Lower lobe of right lung (tissue), 2 donors: ENCODE results near the gene RREB1. TPM values are rescaled to one million over a fixed set of nuclear protein-coding genes. Genes with fewer than 3 reads are reported as not detected.
A peak's percentile ranks its signal among the peaks of the same experiment; 100 is the strongest.

Experiments
- ATAC-seq, 2 donors: fragments of 200-7000 bp; cut with Tn5 transposase; one replicate each; pipeline ENCODE4 v1.9.1; 2020 to 2022; ENCODE audit warnings: mild to moderate bottlenecking in 2 of 2, moderate library complexity in 2 of 2
- DNase-seq: peaks from one replicate; pipeline ENCODE4 v3.0.0-alpha.2; 2020
- H3K27ac ChIP-seq: fragments of 200-600 bp; one replicate; pipeline ENCODE4 v1.8.0; 2022
- H3K27me3 ChIP-seq: fragments of 200-600 bp; one replicate; pipeline ENCODE4 v1.8.0; 2022; ENCODE audit warnings: low read depth
- H3K36me3 ChIP-seq: fragments of 200-600 bp; one replicate; pipeline ENCODE4 v1.8.0; 2022; ENCODE audit warnings: mild to moderate bottlenecking
- H3K4me1 ChIP-seq: fragments of 200-600 bp; one replicate; pipeline ENCODE4 v1.8.0; 2022
- H3K4me3 ChIP-seq: fragments of 200-600 bp; one replicate; pipeline ENCODE4 v1.8.0; 2022; ENCODE audit warnings: mild to moderate bottlenecking
- H3K9me3 ChIP-seq: fragments of 200-600 bp; one replicate; pipeline ENCODE4 v1.8.0; 2022
- CTCF ChIP-seq: fragments of 200-600 bp; IDR thresholded peaks from one replicate; pipeline ENCODE4 v1.8.0; 2022; ENCODE audit warnings: antibody characterized with exemption, mild to moderate bottlenecking
- intact Hi-C: fragments of 100-400 bp; cut with DNase I; formaldehyde crosslinking; loops from one replicate; pipeline ENCODE4 v1.11.0; 2022
- total RNA-seq: library from RNA; stranded (reverse); fragmentation: NEBNext Ultra II Directional; extraction: Animal tissue kit (Norgen Biotek cat#: 25700); gene quantifications from one replicate; pipeline ENCODE4 v1.2.1, GENCODE V29; 2021
- donor health status: DM: no; HTN: yes; CAD: no; lungs with severe emphysema.

RREB1 gene
- total RNA-seq, 1 donor from 2014 or later: 62.8 TPM

GRCh38 chr6:7139835-7140470, 32.2 kb downstream of the RREB1 start:
- DNase-seq: no peak
- intact Hi-C loops: no loop called here

GRCh38 chr6:7140631-7141378, 33.0 kb downstream of the RREB1 start:
- H3K4me3 ChIP-seq: peak overlapping the region; percentile 62
- H3K36me3 ChIP-seq: no peaks in the 10 kb centered on the region
- H3K9me3 ChIP-seq: no peaks in the 10 kb centered on the region
- intact Hi-C loops: no loop called here
- ATAC-seq (peak; percentile 94 to 96), DNase-seq (peak; percentile 92)
- TF ChIP-seq CTCF: no peak
- peaks cover 85% of the 10 kb centered on the region for H3K4me1 ChIP-seq
- H3K27ac ChIP-seq: peak overlapping the region; percentile 96
- no peaks in the 10 kb centered on the region for H3K27me3 ChIP-seq

More at GRCh38 chr6:7139835-7140470, 32.2 kb downstream of the RREB1 start:
- ATAC-seq: no peak
- Histone ChIP-seq H3K4me1 (peaks cover 85% of the 10 kb centered on the region), H3K4me3 (no peak overlapping the region), H3K27me3 (no peaks in the 10 kb centered on the region), H3K36me3 (no peaks in the 10 kb centered on the region), H3K9me3 (no peaks in the 10 kb centered on the region), H3K27ac (peak overlapping the region; percentile 96)
- TF ChIP-seq CTCF: no peak

GRCh38 chr6:7142228-7142801, 34.6 kb downstream of the RREB1 start:
- Histone ChIP-seq H3K36me3 (no peaks in the 10 kb centered on the region), H3K4me3 (no peak overlapping the region), H3K27ac (peak overlapping the region; percentile 96), H3K4me1 (peaks cover 85% of the 10 kb centered on the region), H3K27me3 (no peaks in the 10 kb centered on the region), H3K9me3 (no peaks in the 10 kb centered on the region)
- DNase-seq (no peak), ATAC-seq (no peak)
- intact Hi-C loops: no loop called here
- no peak for TF ChIP-seq CTCF

- DNase-seq (no peak), ATAC-seq (no peak)
- no peak overlapping the region for H3K4me3 ChIP-seq
- H3K27ac ChIP-seq: no peak overlapping the region
- no peaks in the 10 kb centered on the region for H3K9me3 ChIP-seq
- no peak for TF ChIP-seq CTCF
- no peaks in the 10 kb centered on the region for H3K36me3 ChIP-seq
- intact Hi-C loops: no loop called here
- peaks cover 85% of the 10 kb centered on the region for H3K4me1 ChIP-seq
- H3K27me3 ChIP-seq: no peaks in the 10 kb centered on the region
These were observed 35.2 kb downstream of the RREB1 start for GRCh38 chr6:7142918-7143475.

GRCh38 chr6:7143476-7143974, 35.8 kb downstream of the RREB1 start:
- Histone ChIP-seq H3K36me3 (no peaks in the 10 kb centered on the region), H3K9me3 (no peaks in the 10 kb centered on the region), H3K27ac (no peak overlapping the region), H3K4me3 (no peak overlapping the region), H3K4me1 (peaks cover 83% of the 10 kb centered on the region), H3K27me3 (no peaks in the 10 kb centered on the region)
- ATAC-seq (no peak), DNase-seq (no peak)
- TF ChIP-seq CTCF: no peak
- intact Hi-C loops: no loop called here
